H1 (cell line): ENCODE results near the gene ZMYM2. TPM values are rescaled to one million over a fixed set of nuclear protein-coding genes. Genes with fewer than 3 reads are reported as not detected.
A peak's percentile ranks its signal among the peaks of the same experiment; 100 is the strongest.

Experiments used
- BACH1 ChIP-seq: IDR thresholded peaks from 2 replicates; pipeline ENCODE4 v1.6.1; 2012; ENCODE audit warnings: low read length, improper control_type of control experiment
- BRCA1 ChIP-seq: IDR thresholded peaks from 2 replicates; pipeline ENCODE4 v1.6.1; 2012; ENCODE audit warnings: low read depth, low read length, improper control_type of control experiment
- CHD2 ChIP-seq: IDR thresholded peaks from 2 replicates; pipeline ENCODE4 v1.6.1; 2012; ENCODE audit warnings: low read length, improper control_type of control experiment
- FOSL1 ChIP-seq: IDR thresholded peaks from 2 replicates; pipeline ENCODE4 v1.6.1; 2011; ENCODE audit warnings: mild to moderate bottlenecking, low read depth, low read length, moderate library complexity; ENCODE audit not compliant: insufficient read depth
- GTF2F1 ChIP-seq: IDR thresholded peaks from 2 replicates; pipeline ENCODE4 v1.6.1; 2012; ENCODE audit warnings: low read depth, low read length, improper control_type of control experiment, borderline replicate concordance
- HDAC2 ChIP-seq, 2 experiments: fragments of 300-600 bp in 1 of 2; sonication (generic) in 1 of 2; IDR thresholded peaks; 2 replicates each; pipeline ENCODE4 v1.6.1; 2011 to 2012; ENCODE audit warnings: low read depth in 2 of 2, low read length in 2 of 2, mild to moderate bottlenecking in 2 of 2, moderate library complexity in 2 of 2, borderline replicate concordance in 1 of 2, inconsistent platforms in 1 of 2
- KDM1A ChIP-seq: fragments of 200-600, 300-600 bp; sonication (generic); IDR thresholded peaks from 2 replicates; pipeline ENCODE4 v1.7.1; 2016; ENCODE audit warnings: mild to moderate bottlenecking, low read length, borderline replicate concordance
- SRF ChIP-seq: IDR thresholded peaks from 2 replicates; pipeline ENCODE4 v1.6.1; 2011; ENCODE audit warnings: mild to moderate bottlenecking, low read depth, low read length, moderate library complexity
- YY1 ChIP-seq: IDR thresholded peaks from 2 replicates; pipeline ENCODE4 v1.6.1; 2011; ENCODE audit warnings: low read depth, mild to moderate bottlenecking, low read length
- polyA plus RNA-seq, 7 experiments: library from polyadenylated mRNA; depleted of rRNA in 3 of 7; stranded (reverse) in 5 of 7; unstranded in 2 of 7; fragments of >200 nt in 5 of 7; fragments of 200-250 nt in 2 of 7; gene quantifications; 1 replicate in 5 of 7; 2 replicates in 1 of 7; 4 replicates in 1 of 7; pipeline versions ENCODE4 v1.2.1 to v1.2.3, GENCODE V29; 2011 to 2013; ENCODE audit warnings: missing spikeins in 2 of 7, mixed read lengths in 2 of 7
- total RNA-seq: library from RNA; stranded (reverse); fragmentation: NEBNext Ultra II Directional; extraction: Animal tissue kit (Norgen Biotek cat#: 25700); gene quantifications from 2 replicates; pipeline ENCODE4 v1.2.1, GENCODE V29; 2021
- TF ChIP-seq, protein P1 (sequence below), 3 experiments: IDR thresholded peaks; 1 replicate in 2 of 3; 2 replicates in 1 of 3; pipeline versions ENCODE4 v1.5.1 to v1.6.1; 2011; ENCODE audit warnings: low read length in 3 of 3, mild to moderate bottlenecking in 3 of 3, inconsistent platforms in 2 of 3, low read depth in 1 of 3, moderate library complexity in 1 of 3; ENCODE audit not compliant: insufficient read depth in 1 of 3; ENCODE audit errors: control extremely low read depth in 1 of 3
- TF ChIP-seq, protein P2 (sequence below): IDR thresholded peaks from 2 replicates; pipeline ENCODE4 v1.6.1; 2011; ENCODE audit warnings: low read depth, mild to moderate bottlenecking, low read length; ENCODE audit not compliant: insufficient read depth

ZMYM2 gene
- total and polyA plus RNA-seq, 2 of the 8 experiments (the other 6 are each of a cell fraction or from before 2014, with no cell fraction given), result 41.2 to 159 TPM

DNA sequence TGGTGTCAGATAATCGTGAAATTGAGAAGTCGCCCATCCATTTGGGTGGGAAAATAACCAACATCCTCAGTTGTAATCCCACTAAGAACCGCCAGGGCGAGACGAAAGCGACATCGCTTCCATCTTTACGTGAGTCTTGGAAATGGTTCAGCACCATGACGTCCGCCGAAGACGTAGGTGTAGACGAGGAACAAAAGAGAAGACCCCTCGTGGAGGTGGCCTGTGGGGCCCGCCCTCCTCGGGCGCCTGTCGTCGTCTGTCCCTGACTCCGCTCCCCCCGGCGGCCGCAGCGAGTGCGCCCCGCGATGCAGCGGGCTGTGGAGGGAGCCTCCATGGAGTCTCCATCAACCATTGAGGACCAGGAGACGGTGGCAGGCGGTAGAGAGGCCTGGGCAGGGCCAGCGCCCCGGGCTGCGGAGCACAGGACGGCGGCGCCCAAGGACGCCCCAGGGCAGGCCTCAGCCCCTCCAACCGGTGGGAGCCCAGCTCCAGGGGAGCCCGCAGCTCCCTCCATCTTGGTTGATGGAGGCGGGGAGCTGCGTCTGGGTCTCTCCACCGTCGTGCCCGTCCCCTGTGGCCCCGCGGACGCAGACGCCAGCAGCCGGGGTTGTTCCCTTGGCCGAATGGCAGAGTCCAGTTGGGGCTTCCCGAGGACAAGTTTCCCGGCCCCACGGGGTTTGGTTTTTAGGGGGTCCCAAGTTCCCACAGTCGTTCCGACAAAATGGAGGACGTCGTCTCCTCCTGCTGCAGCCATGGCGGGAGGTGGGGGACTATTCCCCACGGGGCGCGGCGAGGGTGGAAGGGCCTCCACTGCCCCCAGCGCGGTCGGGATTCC lies 990 bp upstream of the ZMYM2 start (continued):
- TF ChIP-seq BACH1, result no peak
- TF ChIP-seq GTF2F1, result no peak
- TF ChIP-seq CHD2, result no peak
- TF ChIP-seq, protein P1, sequence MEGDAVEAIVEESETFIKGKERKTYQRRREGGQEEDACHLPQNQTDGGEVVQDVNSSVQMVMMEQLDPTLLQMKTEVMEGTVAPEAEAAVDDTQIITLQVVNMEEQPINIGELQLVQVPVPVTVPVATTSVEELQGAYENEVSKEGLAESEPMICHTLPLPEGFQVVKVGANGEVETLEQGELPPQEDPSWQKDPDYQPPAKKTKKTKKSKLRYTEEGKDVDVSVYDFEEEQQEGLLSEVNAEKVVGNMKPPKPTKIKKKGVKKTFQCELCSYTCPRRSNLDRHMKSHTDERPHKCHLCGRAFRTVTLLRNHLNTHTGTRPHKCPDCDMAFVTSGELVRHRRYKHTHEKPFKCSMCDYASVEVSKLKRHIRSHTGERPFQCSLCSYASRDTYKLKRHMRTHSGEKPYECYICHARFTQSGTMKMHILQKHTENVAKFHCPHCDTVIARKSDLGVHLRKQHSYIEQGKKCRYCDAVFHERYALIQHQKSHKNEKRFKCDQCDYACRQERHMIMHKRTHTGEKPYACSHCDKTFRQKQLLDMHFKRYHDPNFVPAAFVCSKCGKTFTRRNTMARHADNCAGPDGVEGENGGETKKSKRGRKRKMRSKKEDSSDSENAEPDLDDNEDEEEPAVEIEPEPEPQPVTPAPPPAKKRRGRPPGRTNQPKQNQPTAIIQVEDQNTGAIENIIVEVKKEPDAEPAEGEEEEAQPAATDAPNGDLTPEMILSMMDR (IDR thresholded peaks at IDR 0.05; ENCODE audit: control extremely low read depth in 1 of 3, insufficient read depth in 1 of 3, low read depth in 1 of 3, low read length in 3 of 3), result peak; percentile 43 to 73 (median 55)
- no peak for TF ChIP-seq BRCA1
- peak; percentile 85 for TF ChIP-seq YY1
- no peak for TF ChIP-seq KDM1A
- TF ChIP-seq FOSL1, result no peak
- TF ChIP-seq HDAC2 (IDR thresholded peaks at IDR 0.05; ENCODE audit: borderline replicate concordance in 1 of 2, low read depth in 2 of 2, low read length in 2 of 2), result no peak
- TF ChIP-seq, protein P2, sequence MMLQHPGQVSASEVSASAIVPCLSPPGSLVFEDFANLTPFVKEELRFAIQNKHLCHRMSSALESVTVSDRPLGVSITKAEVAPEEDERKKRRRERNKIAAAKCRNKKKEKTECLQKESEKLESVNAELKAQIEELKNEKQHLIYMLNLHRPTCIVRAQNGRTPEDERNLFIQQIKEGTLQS, result no peak
- TF ChIP-seq SRF, result no peak
